HEK293T (cell line): ENCODE data around the gene ADGRG1.

ENCODE experiments used
- CTCF ChIA-PET: fragments of 350-600 bp; formaldehyde crosslinking; extraction: SDS; loops from one replicate; lab custom pipeline; 2021; ENCODE audit warnings: antibody characterized with exemption, inconsistent platforms; lab: Yijun Ruan, JAX
- POLR2A ChIA-PET: fragments of 350-600 bp; formaldehyde crosslinking; extraction: SDS; loops from one replicate; lab custom pipeline; 2020; ENCODE audit warnings: antibody characterized with exemption, inconsistent platforms; lab: Yijun Ruan, JAX
- DNase-seq: peaks from one replicate; pipeline ENCODE4 v3.0.0; 2012; ENCODE audit warnings: mixed read lengths; ENCODE audit errors: extremely low spot score
- ARNT ChIP-seq: fragments of 450-650 bp; IDR thresholded peaks from 2 replicates; pipeline ENCODE4 v1.6.1; 2017; ENCODE audit warnings: mild to moderate bottlenecking
- BHLHE40 ChIP-seq: fragments of 450-650 bp; IDR thresholded peaks from 2 replicates; pipeline ENCODE4 v1.6.1; 2016; ENCODE audit warnings: mild to moderate bottlenecking, moderate library complexity, borderline replicate concordance
- CTBP1 ChIP-seq: fragments of 450-650 bp; IDR thresholded peaks from 2 replicates; pipeline ENCODE4 v1.6.1; 2016; ENCODE audit warnings: borderline replicate concordance
- ELF4 ChIP-seq: fragments of 450-650 bp; IDR thresholded peaks from 2 replicates; pipeline ENCODE4 v1.6.1; 2017; ENCODE audit warnings: antibody characterized with exemption
- FOXA1 ChIP-seq: fragments of 450-650 bp; IDR thresholded peaks from 2 replicates; pipeline ENCODE4 v1.6.1; 2016; ENCODE audit warnings: mild to moderate bottlenecking
- FOXK2 ChIP-seq: fragments of 450-650 bp; IDR thresholded peaks from 2 replicates; pipeline ENCODE4 v1.6.1; 2016; ENCODE audit warnings: mild to moderate bottlenecking
- FOXM1 ChIP-seq: fragments of 450-650 bp; IDR thresholded peaks from 2 replicates; pipeline ENCODE4 v1.6.1; 2017; ENCODE audit warnings: mild to moderate bottlenecking, borderline replicate concordance
- HDGF ChIP-seq: fragments of 450-650 bp; IDR thresholded peaks from 2 replicates; pipeline ENCODE4 v1.6.1; 2017; ENCODE audit warnings: antibody characterized with exemption, borderline replicate concordance
- L3MBTL2 ChIP-seq: fragments of 450-650 bp; conservative IDR thresholded peaks from 2 replicates; pipeline ENCODE4 v1.6.1; 2016; ENCODE audit warnings: mild to moderate bottlenecking
- LEF1 ChIP-seq: fragments of 450-650 bp; IDR thresholded peaks from 2 replicates; pipeline ENCODE4 v1.6.1; 2017; ENCODE audit warnings: mild to moderate bottlenecking, borderline replicate concordance
- NFRKB ChIP-seq: fragments of 450-650 bp; IDR thresholded peaks from 2 replicates; pipeline ENCODE4 v1.6.1; 2016; ENCODE audit warnings: mild to moderate bottlenecking, moderate library complexity
- PKNOX1 ChIP-seq: fragments of 450-650 bp; IDR thresholded peaks from 2 replicates; pipeline ENCODE4 v1.6.1; 2016
- SP1 ChIP-seq: fragments of 450-650 bp; IDR thresholded peaks from 2 replicates; pipeline ENCODE4 v1.6.1; 2017
- SUZ12 ChIP-seq: fragments of 450-650 bp; IDR thresholded peaks from 2 replicates; pipeline ENCODE4 v1.6.1; 2016; ENCODE audit warnings: mild to moderate bottlenecking
- TARDBP ChIP-seq: fragments of 450-650 bp; IDR thresholded peaks from 2 replicates; pipeline ENCODE4 v1.6.1; 2016
- ZNF384 ChIP-seq: fragments of 450-650 bp; IDR thresholded peaks from 2 replicates; pipeline ENCODE4 v1.6.1; 2016

ADGRG1 gene

GRCh38 chr16:57621521-57622271, 6.7 kb upstream of the ADGRG1 start:
- ChIA-PET CTCF (interaction anchor here (0.7 to 1.5 kb wide), 2 partner anchors 16 to 30 kb away, joined by 3 read pairs; no protein-coding TSS in a partner anchor), POLR2A (no interaction called here)
- no peak for DNase-seq
- TF ChIP-seq LEF1 (no peak), SUZ12 (no peak), FOXM1 (no peak), NFRKB (no peak), SP1 (no peak), FOXK2 (no peak), ARNT (no peak), BHLHE40 (no peak), TARDBP (no peak), ZNF384 (no peak), HDGF (no peak), PKNOX1 (no peak), FOXA1 (no peak), ELF4 (no peak), L3MBTL2 (no peak), CTBP1 (no peak)

DNA sequence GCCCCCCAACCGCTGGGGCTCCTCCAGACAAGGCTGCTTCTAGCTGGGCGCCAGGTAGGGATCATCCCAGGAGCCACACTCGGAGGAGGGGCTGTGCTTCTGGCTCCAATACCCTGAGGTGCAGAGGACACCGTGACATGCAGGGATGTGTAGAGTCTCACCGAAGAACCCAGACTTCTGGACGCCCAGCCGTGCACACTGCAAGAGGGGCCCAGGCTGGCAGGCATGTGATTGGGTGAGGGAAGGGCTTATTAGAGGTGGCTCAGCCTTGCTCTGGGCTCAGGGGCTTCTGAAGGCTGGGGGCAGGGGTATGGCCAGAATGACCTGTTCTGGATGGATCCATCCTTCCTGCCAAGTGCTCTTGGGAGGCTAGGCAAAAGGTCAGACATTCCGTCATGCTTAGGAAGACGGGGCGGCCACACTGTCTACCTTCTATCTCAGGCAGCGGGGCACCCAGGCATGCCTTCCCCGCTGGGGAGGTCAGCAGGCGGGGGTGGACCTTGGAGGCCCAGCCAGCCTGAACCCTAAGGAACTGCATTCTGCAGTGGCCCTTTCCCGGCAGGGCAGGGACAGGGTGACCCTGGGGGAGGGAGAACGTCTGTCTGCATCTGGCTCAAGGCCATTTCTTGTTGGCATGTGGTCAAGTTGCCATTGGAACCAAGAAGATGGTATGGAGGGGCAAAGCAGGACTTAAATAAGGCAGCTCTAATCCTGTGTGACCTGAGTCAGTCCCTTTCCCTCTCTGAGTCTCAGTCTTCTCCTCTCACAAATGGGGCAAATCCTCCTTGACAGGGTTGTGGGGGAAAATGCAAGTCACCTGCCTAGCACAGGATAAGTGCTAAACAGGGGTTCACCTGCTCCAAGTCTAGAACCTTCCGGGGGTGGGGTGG, 5.8 kb upstream of the ADGRG1 start:
- TF ChIP-seq SUZ12 (no peak), FOXK2 (no peak), LEF1 (no peak), ZNF384 (no peak), BHLHE40 (no peak), L3MBTL2 (no peak)
- ChIA-PET CTCF (interaction anchor here (0.7 to 1.0 kb wide), 2 partner anchors 15 to 17 kb away, joined by 3 read pairs; no protein-coding TSS in a partner anchor), POLR2A (no interaction called here)
- DNase-seq: no peak

- no peak for DNase-seq
- ChIA-PET CTCF (interaction anchor here (1.0 to 1.2 kb wide), 2 partner anchors 16 to 32 kb away, joined by 3 read pairs; no protein-coding TSS in a partner anchor), POLR2A (interaction anchor here (1.2 kb wide), 1 partner anchor 12 kb away, joined by 3 read pairs; no protein-coding TSS in a partner anchor)
Observed at GRCh38 chr16:57623251-57624043, 5.0 kb upstream of the ADGRG1 start.

GRCh38 chr16:57624044-57624688, 4.3 kb upstream of the ADGRG1 start:
- no peak for TF ChIP-seq PKNOX1
- TF ChIP-seq ELF4: no peak
- TF ChIP-seq ARNT: no peak
- no peak for TF ChIP-seq SP1
- no peak for TF ChIP-seq CTBP1
- TF ChIP-seq FOXA1: no peak
- TF ChIP-seq TARDBP: no peak
- TF ChIP-seq HDGF: no peak
- no peak for TF ChIP-seq ZNF384
- TF ChIP-seq SUZ12: no peak
- no peak for TF ChIP-seq LEF1
- TF ChIP-seq FOXK2: no peak
- POLR2A ChIA-PET: interaction anchor here (1.2 kb wide), 1 partner anchor 11 kb away, joined by 3 read pairs; no protein-coding TSS in a partner anchor
- DNase-seq: no peak
- CTCF ChIA-PET: interaction anchor here (1.0 to 1.2 kb wide), 2 partner anchors 15 to 33 kb away, joined by 3 read pairs; no protein-coding TSS in a partner anchor

More at GRCh38 chr16:57623251-57624043, 5.0 kb upstream of the ADGRG1 start:
- no peak for TF ChIP-seq BHLHE40
- no peak for TF ChIP-seq FOXA1

DNA sequence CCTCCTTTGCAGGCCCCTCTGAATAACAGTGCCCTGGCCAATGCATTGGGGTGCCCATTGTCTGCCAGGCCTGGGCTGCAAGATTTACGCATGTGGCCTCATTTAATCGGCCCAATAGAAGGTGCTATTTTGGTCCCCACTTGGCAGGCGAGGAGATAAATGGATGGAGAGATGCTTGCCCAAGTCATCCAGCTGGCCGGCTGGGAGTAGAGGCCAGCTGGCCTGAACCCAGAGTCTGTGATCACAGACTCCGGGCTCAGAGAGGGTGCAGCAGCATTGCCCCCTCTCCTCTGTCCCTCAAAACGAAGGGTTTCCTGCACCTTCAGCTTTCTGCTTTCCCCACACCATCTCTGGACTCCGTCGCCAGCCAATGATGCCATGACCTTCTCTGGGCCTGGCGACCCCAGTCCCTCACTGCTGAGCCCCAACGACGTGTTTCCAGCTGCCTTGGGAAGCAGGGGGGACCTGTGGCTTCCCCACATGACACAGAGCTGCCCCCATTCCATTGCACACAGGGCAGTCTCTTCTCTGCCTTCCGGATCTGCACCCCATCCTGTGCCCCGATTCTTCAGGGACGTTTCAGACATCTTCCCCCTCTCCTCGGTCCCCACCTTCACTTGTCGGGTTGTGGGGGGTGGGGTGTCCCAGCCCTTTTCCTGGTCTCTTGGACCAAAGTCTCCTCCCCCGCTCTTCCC, 3.5 kb upstream of the ADGRG1 start:
- DNase-seq: no peak
- ChIA-PET CTCF (interaction anchor here (1.2 kb wide), 1 partner anchor 34 kb away, joined by 3 read pairs; no protein-coding TSS in a partner anchor), POLR2A (interaction anchor here (1.2 kb wide), 1 partner anchor 11 kb away, joined by 3 read pairs; no protein-coding TSS in a partner anchor)
- no peak for TF ChIP-seq SUZ12
- TF ChIP-seq FOXA1: no peak
- no peak for TF ChIP-seq NFRKB
- no peak for TF ChIP-seq ZNF384
- no peak for TF ChIP-seq PKNOX1
- no peak for TF ChIP-seq FOXM1
- no peak for TF ChIP-seq SP1
- TF ChIP-seq HDGF: no peak
- TF ChIP-seq BHLHE40: no peak
- TF ChIP-seq CTBP1: no peak
- TF ChIP-seq L3MBTL2: no peak
- no peak for TF ChIP-seq LEF1
- no peak for TF ChIP-seq TARDBP
- TF ChIP-seq FOXK2: no peak
- no peak for TF ChIP-seq ELF4
- TF ChIP-seq ARNT: no peak
